AG04449 (cell line): ENCODE data around the gene G6PD.
"Not testable (repeated sequence)": the region's sequence is repeated elsewhere in the genome, so short reads cannot be mapped to it uniquely, and the experiment has no call there.

Source experiments
- CTCF ChIA-PET: fragments of 350-600 bp; formaldehyde crosslinking; extraction: SDS; loops from one replicate; lab custom pipeline; 2021; ENCODE audit warnings: antibody characterized with exemption; lab: Yijun Ruan, JAX
- POLR2A ChIA-PET: fragments of 400-600, 350-600 bp; formaldehyde crosslinking; extraction: SDS; loops from one replicate; lab custom pipeline; 2020; ENCODE audit warnings: antibody characterized with exemption, inconsistent platforms; lab: Yijun Ruan, JAX
- DNase-seq: peaks from one replicate; pipeline ENCODE4 v3.0.0-alpha.2; 2010; ENCODE audit warnings: low read depth, low spot score
- H3K4me3 ChIP-seq: 2 replicates; pipeline ENCODE4 v1.5.1; 2011; ENCODE audit warnings: low read depth, mild to moderate bottlenecking, control low read depth, low read length
- CTCF ChIP-seq: IDR thresholded peaks from one replicate; pipeline ENCODE4 v1.5.1; 2011; ENCODE audit warnings: mild to moderate bottlenecking, moderate library complexity, low read length, control low read depth, inconsistent platforms; ENCODE audit not compliant: insufficient read depth; ENCODE audit errors: missing control alignments

Gene G6PD

GRCh38 chrX:154570361-154570760 is 23.7 kb upstream of the G6PD start:
- DNase-seq, CTCF ChIA-PET, H3K4me3 ChIP-seq, POLR2A ChIA-PET: not testable (repeated sequence)

- H3K4me3 ChIP-seq, POLR2A ChIA-PET, DNase-seq, CTCF ChIA-PET: not testable (repeated sequence)
These were observed 15.6 kb upstream of the G6PD start for GRCh38 chrX:154562295-154562694.

- DNase-seq, H3K4me3 ChIP-seq, CTCF ChIA-PET, POLR2A ChIA-PET: not testable (repeated sequence)
These were observed 13.7 kb upstream of the G6PD start for GRCh38 chrX:154560326-154560725.

- CTCF ChIA-PET, H3K4me3 ChIP-seq, DNase-seq, POLR2A ChIA-PET: not testable (repeated sequence)
These were observed 12.2 kb upstream of the G6PD start for GRCh38 chrX:154558896-154559295.

- POLR2A ChIA-PET, H3K4me3 ChIP-seq, DNase-seq, CTCF ChIA-PET: not testable (repeated sequence)
These were observed 11.5 kb upstream of the G6PD start for GRCh38 chrX:154558060-154558690.

- POLR2A ChIA-PET, DNase-seq, CTCF ChIA-PET, H3K4me3 ChIP-seq: not testable (repeated sequence)
These were observed 5.6 kb upstream of the G6PD start for GRCh38 chrX:154552112-154552806.

GRCh38 chrX:154549766-154550165 is 3.1 kb upstream of the G6PD start:
- POLR2A ChIA-PET: no interaction called here
- no peak for DNase-seq
- TF ChIP-seq CTCF: no peak
- CTCF ChIA-PET: no interaction called here
- no peak overlapping the region for H3K4me3 ChIP-seq

GRCh38 chrX:154548028-154548316 is 1.3 kb upstream of the G6PD start:
- H3K4me3 ChIP-seq: peak overlapping the region; percentile 70
- no peak for TF ChIP-seq CTCF
- DNase-seq: no peak
- CTCF ChIA-PET: no interaction called here
- POLR2A ChIA-PET: no interaction called here

- H3K4me3 ChIP-seq: peak within 1 kb of the TSS; percentile 70
- TF ChIP-seq CTCF: no peak
- ChIA-PET POLR2A (interaction anchor here (0.9 kb wide), 1 partner anchor 150 kb away, joined by 4 read pairs; the partner anchor contains the start of gene RPL10), CTCF (no interaction called here)
- peak; percentile 36 for DNase-seq
These were observed 790 bp upstream of the G6PD start, which contains the start of gene IKBKG for GRCh38 chrX:154547245-154548027. Gene IKBKG, plus strand, starts transcription at chrX:154547620. Its CDS starts 4,383 bp downstream, at chrX:154552003.
